Ishikawa (cell line): ENCODE data around the gene IFT43.

Experiments
- CEBPB ChIP-seq: IDR thresholded peaks from 2 replicates; pipeline ENCODE4 v1.6.1; 2012
- CREB1 ChIP-seq: IDR thresholded peaks from 2 replicates; pipeline ENCODE4 v1.6.1; 2012; ENCODE audit warnings: low read depth
- EGR1 ChIP-seq: IDR thresholded peaks from 2 replicates; pipeline ENCODE4 v1.6.1; 2012
- EP300 ChIP-seq: IDR thresholded peaks from 2 replicates; pipeline ENCODE4 v1.6.1; 2012; ENCODE audit warnings: borderline replicate concordance
- FOXM1 ChIP-seq: IDR thresholded peaks from 2 replicates; pipeline ENCODE4 v1.6.1; 2012; ENCODE audit warnings: low read depth, borderline replicate concordance
- MAX ChIP-seq: IDR thresholded peaks from 2 replicates; pipeline ENCODE4 v1.6.1; 2012
- NFIC ChIP-seq: IDR thresholded peaks from 2 replicates; pipeline ENCODE4 v1.6.1; 2012
- RAD21 ChIP-seq: IDR thresholded peaks from 2 replicates; pipeline ENCODE4 v1.6.1; 2012; ENCODE audit warnings: low read depth
- REST ChIP-seq: IDR thresholded peaks from 2 replicates; pipeline ENCODE4 v1.6.1; 2012; ENCODE audit warnings: low read depth, mild to moderate bottlenecking
- TAF1 ChIP-seq: IDR thresholded peaks from 2 replicates; pipeline ENCODE4 v1.6.1; 2012; ENCODE audit warnings: low read depth, mild to moderate bottlenecking
- TCF12 ChIP-seq: IDR thresholded peaks from 2 replicates; pipeline ENCODE4 v1.6.1; 2012; ENCODE audit warnings: low read depth
- TEAD4 ChIP-seq: IDR thresholded peaks from 2 replicates; pipeline ENCODE4 v1.6.1; 2012
- YY1 ChIP-seq: IDR thresholded peaks from 2 replicates; pipeline ENCODE4 v1.6.1; 2012; ENCODE audit warnings: low read depth
- ZBTB7A ChIP-seq: IDR thresholded peaks from 2 replicates; pipeline ENCODE4 v1.6.1; 2012; ENCODE audit warnings: low read depth
- TF ChIP-seq, protein P1 (sequence below): IDR thresholded peaks from 2 replicates; pipeline ENCODE4 v1.6.1; 2012

The IFT43 gene

DNA sequence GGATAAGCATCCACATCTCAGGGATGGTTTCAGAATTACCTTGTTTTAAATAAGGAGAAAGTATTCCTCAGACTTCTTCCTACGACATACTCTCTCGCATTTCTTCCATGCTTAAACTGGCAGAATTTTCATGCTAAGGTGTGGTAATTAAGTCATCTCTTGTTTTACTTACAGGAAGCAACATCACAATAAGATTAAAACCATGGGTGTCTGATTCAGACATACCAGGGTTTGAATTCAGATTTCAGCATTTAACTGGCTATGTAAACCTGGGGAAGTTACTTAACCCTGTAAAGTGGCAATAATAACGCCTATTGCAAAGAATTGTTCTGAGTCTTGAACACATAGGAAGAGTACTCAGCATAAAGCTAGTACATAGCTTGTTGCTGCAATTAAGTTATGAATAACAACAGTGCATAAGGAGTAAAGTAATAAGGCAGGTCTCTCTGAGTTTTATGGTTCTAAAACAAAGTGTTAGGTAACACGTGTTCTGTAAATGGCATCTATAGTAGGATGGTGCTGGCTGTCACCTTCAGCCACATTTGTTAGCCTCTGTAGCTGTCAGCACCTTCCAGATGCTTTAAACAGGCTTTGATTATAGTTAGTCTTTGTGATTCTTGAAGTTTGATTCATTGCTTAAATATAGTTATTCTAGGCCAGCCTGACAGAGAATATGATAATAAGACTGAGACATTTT lies 38.8 kb downstream of the IFT43 start:
- TF ChIP-seq ZBTB7A (no peak), EP300 (no peak), FOXM1 (no peak), TAF1 (no peak)

GRCh38 chr14:76034566-76034965 lies 49.0 kb downstream of the IFT43 start:
- TF ChIP-seq NFIC = no peak
- no peak for TF ChIP-seq EGR1
- TF ChIP-seq REST = peak; percentile 41

- no peak for TF ChIP-seq REST
- TF ChIP-seq EGR1 = no peak
- TF ChIP-seq NFIC = no peak
- no peak for TF ChIP-seq EP300
- no peak for TF ChIP-seq CEBPB
- no peak for TF ChIP-seq ZBTB7A
- TF ChIP-seq CREB1 = no peak
- no peak for TF ChIP-seq FOXM1
- TF ChIP-seq YY1 = no peak
These were observed 55.1 kb downstream of the IFT43 start for GRCh38 chr14:76040704-76041103.

DNA sequence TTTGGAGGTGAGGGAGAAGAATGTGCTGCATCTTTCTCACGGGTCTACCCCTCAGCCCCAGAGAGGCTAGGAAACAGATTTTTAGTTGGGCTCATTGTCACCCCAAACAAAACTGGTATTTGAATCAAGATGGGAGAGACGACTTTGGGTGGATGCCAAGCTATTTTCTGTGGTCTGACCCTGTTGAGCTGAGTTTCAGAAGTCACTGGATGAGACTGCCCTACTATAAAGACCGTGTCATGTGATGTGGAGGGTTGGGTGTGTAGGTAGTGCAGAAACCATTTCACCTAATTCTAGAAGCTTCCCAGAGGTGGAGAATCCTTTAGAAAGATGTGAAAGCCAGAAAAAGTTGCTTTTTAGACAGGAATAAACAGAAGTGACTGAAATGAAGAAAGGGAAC lies 60.2 kb downstream of the IFT43 start:
- TF ChIP-seq, protein P1, sequence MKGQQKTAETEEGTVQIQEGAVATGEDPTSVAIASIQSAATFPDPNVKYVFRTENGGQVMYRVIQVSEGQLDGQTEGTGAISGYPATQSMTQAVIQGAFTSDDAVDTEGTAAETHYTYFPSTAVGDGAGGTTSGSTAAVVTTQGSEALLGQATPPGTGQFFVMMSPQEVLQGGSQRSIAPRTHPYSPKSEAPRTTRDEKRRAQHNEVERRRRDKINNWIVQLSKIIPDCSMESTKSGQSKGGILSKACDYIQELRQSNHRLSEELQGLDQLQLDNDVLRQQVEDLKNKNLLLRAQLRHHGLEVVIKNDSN = no peak
- no peak for TF ChIP-seq YY1
- TF ChIP-seq EGR1 = no peak
- no peak for TF ChIP-seq FOXM1
- TF ChIP-seq TEAD4 = no peak
- TF ChIP-seq CEBPB = no peak
- no peak for TF ChIP-seq REST
- TF ChIP-seq EP300 = no peak
- TF ChIP-seq MAX = no peak
- TF ChIP-seq TCF12 = no peak
- TF ChIP-seq ZBTB7A = no peak
- no peak for TF ChIP-seq NFIC
- no peak for TF ChIP-seq CREB1
- TF ChIP-seq TAF1 = no peak
- TF ChIP-seq RAD21 = no peak

- TF ChIP-seq REST (no peak), TEAD4 (no peak), EP300 (no peak), ZBTB7A (no peak), RAD21 (no peak), TCF12 (no peak), CREB1 (no peak), EGR1 (no peak), NFIC (no peak), FOXM1 (no peak), TAF1 (no peak), YY1 (no peak), MAX (no peak), CEBPB (no peak)
- TF ChIP-seq, protein P1 = no peak
These were observed 64.7 kb downstream of the IFT43 start for GRCh38 chr14:76050250-76050649.
